HG02623 (cell line): ENCODE data around the gene CTSC.

Experiments used
- ATAC-seq: cut with Tn5 transposase; IDR thresholded peaks from one replicate; pipeline ENCODE4 v1.9.1; 2021; ENCODE audit warnings: moderate library complexity; ENCODE audit not compliant: unreplicated experiment

CTSC gene

GRCh38 chr11:88320149-88320559 lies 17.4 kb downstream of the CTSC start:
- ATAC-seq, result no peak

- no peak for ATAC-seq
Measured at GRCh38 chr11:88318017-88318416, 19.5 kb downstream of the CTSC start.

- no peak for ATAC-seq
Measured at GRCh38 chr11:88317536-88317935, 20.0 kb downstream of the CTSC start.

- no peak for ATAC-seq
Measured at GRCh38 chr11:88315981-88316441, 21.5 kb downstream of the CTSC start.

- ATAC-seq, result no peak
Measured at GRCh38 chr11:88315015-88315414, 22.5 kb downstream of the CTSC start.

- no peak for ATAC-seq
Measured at GRCh38 chr11:88313441-88313840, 24.1 kb downstream of the CTSC start.

GRCh38 chr11:88312628-88313027 lies 24.9 kb downstream of the CTSC start:
- no peak for ATAC-seq

GRCh38 chr11:88310246-88310645 lies 27.3 kb downstream of the CTSC start:
- ATAC-seq, result no peak

GRCh38 chr11:88308576-88308975 lies 29.0 kb downstream of the CTSC start:
- ATAC-seq, result no peak

- peak; percentile 55 for ATAC-seq
Measured at GRCh38 chr11:88307749-88308425, 29.6 kb downstream of the CTSC start.

- no peak for ATAC-seq
Measured at GRCh38 chr11:88306785-88307184, 30.8 kb downstream of the CTSC start.

GRCh38 chr11:88305430-88305829 lies 32.1 kb downstream of the CTSC start:
- no peak for ATAC-seq

GRCh38 chr11:88304352-88304751 lies 33.2 kb downstream of the CTSC start:
- ATAC-seq, result no peak

- no peak for ATAC-seq
Measured at GRCh38 chr11:88303037-88303436, 34.5 kb downstream of the CTSC start.

GRCh38 chr11:88301488-88302140 lies 35.9 kb downstream of the CTSC start:
- peak; percentile 50 for ATAC-seq

GRCh38 chr11:88300888-88301487 lies 36.5 kb downstream of the CTSC start:
- ATAC-seq, result peak; percentile 60

- no peak for ATAC-seq
Measured at GRCh38 chr11:88297863-88298262, 39.7 kb downstream of the CTSC start.

GRCh38 chr11:88297421-88297820 lies 40.1 kb downstream of the CTSC start:
- no peak for ATAC-seq

- no peak for ATAC-seq
Measured at GRCh38 chr11:88295028-88295427, 42.5 kb downstream of the CTSC start.

- no peak for ATAC-seq
Measured at GRCh38 chr11:88293931-88294330, 43.6 kb downstream of the CTSC start.

GRCh38 chr11:88292171-88292843 lies 45.2 kb downstream of the CTSC start:
- no peak for ATAC-seq

- no peak for ATAC-seq
Measured at GRCh38 chr11:88288560-88288959, 49.0 kb downstream of the CTSC start.
